T-helper 1 cell (primary cell): Measurements from ENCODE around the gene CDX2.

Source experiments
- DNase-seq, 5 donors: peaks; one replicate each; pipeline ENCODE4 v3.0.0-alpha.2; 2012 to 2020

Gene CDX2

DNA sequence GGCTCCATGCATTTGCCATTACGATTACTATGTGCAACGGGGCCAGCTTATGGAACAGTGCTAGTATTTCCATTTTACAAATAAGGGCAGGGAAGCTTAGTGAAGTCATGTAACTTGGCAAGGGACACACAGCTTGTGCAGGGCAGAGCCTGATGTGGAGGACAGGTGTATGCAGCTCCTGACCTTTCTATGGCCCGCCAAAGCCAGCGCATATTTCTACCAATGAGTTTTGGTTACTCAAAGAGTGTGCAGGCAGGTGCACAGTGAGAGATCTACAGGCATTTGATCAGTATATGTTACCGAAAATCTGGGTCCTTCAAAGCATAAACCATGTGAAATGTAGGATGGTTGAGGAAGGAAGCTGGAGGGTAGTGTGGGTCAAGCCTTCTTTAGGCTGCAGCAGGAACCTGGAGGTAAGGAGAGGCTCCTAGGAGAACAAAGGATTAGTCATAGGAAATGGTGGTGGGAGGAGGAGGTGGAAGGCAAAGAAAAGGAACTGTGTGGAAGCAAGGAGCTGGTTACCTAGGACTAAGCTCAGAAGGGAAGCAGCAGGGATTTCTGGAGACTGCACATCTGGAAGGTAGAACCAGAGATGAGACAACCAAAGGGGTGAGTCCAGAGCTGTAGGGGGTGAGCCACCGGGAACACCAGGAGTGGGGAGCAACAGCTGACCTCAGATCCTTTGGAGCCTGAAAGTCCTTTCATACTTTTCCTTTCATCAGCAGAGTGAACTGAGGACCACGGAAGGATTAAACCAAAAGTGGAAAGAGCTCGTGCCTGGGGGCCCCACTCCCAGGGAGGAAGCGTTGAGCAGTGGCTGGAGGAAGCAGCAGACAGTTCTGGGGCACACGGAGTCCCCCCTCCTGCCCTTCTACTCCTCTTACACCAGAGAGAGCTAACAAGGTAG, 53.6 kb downstream of the CDX2 start:
- no peak for DNase-seq

DNA sequence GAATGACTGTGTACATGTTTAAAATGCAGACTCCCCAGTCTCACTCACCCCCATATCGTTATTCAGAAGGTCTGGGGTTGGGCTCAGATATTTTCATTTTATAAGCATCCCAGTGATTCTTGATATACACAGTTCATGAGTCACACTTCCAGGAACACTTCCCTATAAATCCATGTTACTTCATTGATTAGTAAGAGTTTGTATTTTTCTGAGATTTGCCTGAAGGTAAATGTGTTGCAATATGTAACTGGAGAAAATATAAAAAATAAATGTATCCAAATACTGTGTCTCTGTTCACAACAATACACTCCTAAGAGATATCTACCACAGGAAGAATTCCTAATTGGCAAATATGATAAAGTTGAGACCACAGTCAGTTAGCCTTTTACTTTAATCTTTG, 56.0 kb downstream of the CDX2 start:
- no peak for DNase-seq

DNA sequence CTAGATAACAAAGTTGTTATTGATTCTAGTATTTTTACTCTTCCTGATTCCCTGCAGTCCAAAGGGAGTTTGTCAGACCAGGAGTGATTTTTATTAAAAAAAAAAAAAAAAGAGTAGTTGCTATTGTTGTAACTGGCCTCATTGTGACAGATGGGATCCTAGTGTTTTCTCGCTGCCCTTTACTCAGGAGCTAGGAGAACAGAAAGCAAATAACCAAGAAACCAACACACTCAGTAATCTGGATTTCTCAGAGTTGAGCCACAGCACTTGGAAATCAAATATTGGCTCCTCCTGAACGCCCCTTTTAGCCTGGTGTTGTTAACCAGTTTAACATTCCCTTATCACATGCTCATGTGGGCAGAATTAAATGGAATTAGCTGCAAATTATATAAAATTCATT, 57.6 kb downstream of the CDX2 start:
- no peak for DNase-seq
